Coronary artery (tissue), 2 donors: ENCODE results near the gene SPHK2.

Experiments used
- DNase-seq: peaks from one replicate; pipeline ENCODE4 v3.0.0-alpha.2; 2017; ENCODE audit warnings: low spot score
- H3K27ac ChIP-seq, 2 donors: fragments of 200-600 bp; sonication (generic); one replicate each; pipeline ENCODE4 v1.5.1; 2016 to 2019
- H3K4me3 ChIP-seq: fragments of 200-600 bp; sonication (generic); 2 replicates; pipeline ENCODE4 v1.5.1; 2016; ENCODE audit warnings: mild to moderate bottlenecking, moderate library complexity
- CTCF ChIP-seq: fragments of 200-600 bp; sonication (generic); IDR thresholded peaks from one replicate; pipeline ENCODE4 v1.5.1; 2019; ENCODE audit warnings: antibody characterized with exemption

Gene SPHK2

GRCh38 chr19:48617146-48617937 lies 2.0 kb upstream of the SPHK2 start:
- no peak for TF ChIP-seq CTCF
- H3K4me3 ChIP-seq: peak overlapping the region; percentile 92
- peak overlapping the region in 1 of 2 donors; percentile 83 for H3K27ac ChIP-seq
- DNase-seq: no peak

- peak; percentile 75 for DNase-seq
- TF ChIP-seq CTCF: no peak
- H3K4me3 ChIP-seq: peak overlapping the region; percentile 92
- H3K27ac ChIP-seq: peak overlapping the region; percentile 83 to 95
Measured at GRCh38 chr19:48618278-48618915, 909 bp upstream of the SPHK2 start.

- no peak for DNase-seq
- peak overlapping the region; percentile 92 for H3K4me3 ChIP-seq
- TF ChIP-seq CTCF: no peak
- H3K27ac ChIP-seq: peak overlapping the region; percentile 91 to 95
Measured at GRCh38 chr19:48619692-48620585, 633 bp downstream of the SPHK2 start.

- DNase-seq: no peak
- Histone ChIP-seq H3K27ac (peak overlapping the region; percentile 69 to 70), H3K4me3 (peak overlapping the region; percentile 62)
- TF ChIP-seq CTCF: no peak
Measured at GRCh38 chr19:48623556-48624066, 4.3 kb downstream of the SPHK2 start.

GRCh38 chr19:48624067-48624594 lies 4.8 kb downstream of the SPHK2 start:
- H3K4me3 ChIP-seq: peak overlapping the region; percentile 62
- peak overlapping the region; percentile 69 to 70 for H3K27ac ChIP-seq
- no peak for TF ChIP-seq CTCF
- peak; percentile 98 for DNase-seq

- H3K4me3 ChIP-seq: peak overlapping the region; percentile 62
- DNase-seq: no peak
- peak overlapping the region; percentile 69 to 70 for H3K27ac ChIP-seq
- TF ChIP-seq CTCF: no peak
Measured at GRCh38 chr19:48624791-48625723, 5.8 kb downstream of the SPHK2 start.
